PFSK-1 (cell line): ENCODE data around the gene MAFB.

Experiments
- FOXP2 ChIP-seq: optimal IDR thresholded peaks from 2 replicates; pipeline ENCODE3; 2011; ENCODE audit warnings: borderline replicate concordance, control low read depth, inconsistent platforms; ENCODE audit not compliant: insufficient read depth; ENCODE audit errors: extremely low read length, extremely low read depth
- POLR2AphosphoS5 ChIP-seq: IDR thresholded peaks from 2 replicates; pipeline ENCODE4 v1.6.1; 2012; ENCODE audit warnings: low read depth, mild to moderate bottlenecking, control low read depth, low read length, moderate library complexity
- SIN3A ChIP-seq: IDR thresholded peaks from 2 replicates; pipeline ENCODE4 v1.6.1; 2012; ENCODE audit warnings: mild to moderate bottlenecking, low read length, moderate library complexity, borderline replicate concordance; ENCODE audit not compliant: insufficient read depth
- TAF1 ChIP-seq: IDR thresholded peaks from 2 replicates; pipeline ENCODE4 v1.6.1; 2012; ENCODE audit warnings: low read length, control low read depth, borderline replicate concordance; ENCODE audit not compliant: insufficient read depth
- TF ChIP-seq, protein P1 (sequence below), 2 experiments: IDR thresholded peaks; 2 replicates each; pipeline versions ENCODE4 v1.6.1 to v1.8.0; 2011 to 2012; ENCODE audit warnings: low read depth in 2 of 2, low read length in 2 of 2, control low read depth in 1 of 2, inconsistent platforms in 1 of 2, mild to moderate bottlenecking in 1 of 2, moderate library complexity in 1 of 2; ENCODE audit not compliant: insufficient read depth in 1 of 2

DNA sequence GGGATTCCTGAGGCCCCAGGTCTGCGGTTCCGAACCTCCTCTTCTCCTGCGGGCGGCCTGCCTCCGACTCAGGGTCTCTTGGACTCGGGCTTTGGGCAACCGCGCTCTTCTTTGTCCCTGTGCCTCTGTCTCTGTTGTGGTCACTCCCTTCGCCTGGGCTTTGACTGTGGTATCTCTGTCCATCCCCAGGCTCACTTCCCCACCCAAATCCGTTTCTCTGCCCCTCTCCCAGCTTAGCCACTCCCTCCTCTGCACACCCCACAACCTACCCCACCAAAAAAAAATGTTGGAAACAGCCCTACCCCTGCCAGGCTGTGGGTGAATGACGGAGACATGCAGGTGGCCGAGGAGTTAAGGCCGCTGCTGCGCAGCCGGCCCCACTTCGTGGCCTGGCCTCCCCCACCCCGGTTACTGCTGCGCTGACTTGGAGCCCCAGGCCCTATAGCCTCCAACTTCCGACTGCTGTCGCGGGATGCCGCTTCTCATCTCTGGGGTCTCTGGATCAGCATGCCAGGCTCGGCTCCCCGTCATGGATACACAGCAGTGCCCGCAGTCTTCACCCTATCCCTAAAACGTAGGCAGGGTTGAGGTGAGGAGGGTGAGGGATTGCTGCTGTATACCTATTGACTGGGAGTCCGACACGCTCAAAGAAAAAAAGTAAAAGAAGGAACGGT, 2.7 kb upstream of the MAFB start:
- TF ChIP-seq TAF1 (no peak), POLR2AphosphoS5 (no peak), SIN3A (no peak), FOXP2 (no peak)
- TF ChIP-seq, protein P1, sequence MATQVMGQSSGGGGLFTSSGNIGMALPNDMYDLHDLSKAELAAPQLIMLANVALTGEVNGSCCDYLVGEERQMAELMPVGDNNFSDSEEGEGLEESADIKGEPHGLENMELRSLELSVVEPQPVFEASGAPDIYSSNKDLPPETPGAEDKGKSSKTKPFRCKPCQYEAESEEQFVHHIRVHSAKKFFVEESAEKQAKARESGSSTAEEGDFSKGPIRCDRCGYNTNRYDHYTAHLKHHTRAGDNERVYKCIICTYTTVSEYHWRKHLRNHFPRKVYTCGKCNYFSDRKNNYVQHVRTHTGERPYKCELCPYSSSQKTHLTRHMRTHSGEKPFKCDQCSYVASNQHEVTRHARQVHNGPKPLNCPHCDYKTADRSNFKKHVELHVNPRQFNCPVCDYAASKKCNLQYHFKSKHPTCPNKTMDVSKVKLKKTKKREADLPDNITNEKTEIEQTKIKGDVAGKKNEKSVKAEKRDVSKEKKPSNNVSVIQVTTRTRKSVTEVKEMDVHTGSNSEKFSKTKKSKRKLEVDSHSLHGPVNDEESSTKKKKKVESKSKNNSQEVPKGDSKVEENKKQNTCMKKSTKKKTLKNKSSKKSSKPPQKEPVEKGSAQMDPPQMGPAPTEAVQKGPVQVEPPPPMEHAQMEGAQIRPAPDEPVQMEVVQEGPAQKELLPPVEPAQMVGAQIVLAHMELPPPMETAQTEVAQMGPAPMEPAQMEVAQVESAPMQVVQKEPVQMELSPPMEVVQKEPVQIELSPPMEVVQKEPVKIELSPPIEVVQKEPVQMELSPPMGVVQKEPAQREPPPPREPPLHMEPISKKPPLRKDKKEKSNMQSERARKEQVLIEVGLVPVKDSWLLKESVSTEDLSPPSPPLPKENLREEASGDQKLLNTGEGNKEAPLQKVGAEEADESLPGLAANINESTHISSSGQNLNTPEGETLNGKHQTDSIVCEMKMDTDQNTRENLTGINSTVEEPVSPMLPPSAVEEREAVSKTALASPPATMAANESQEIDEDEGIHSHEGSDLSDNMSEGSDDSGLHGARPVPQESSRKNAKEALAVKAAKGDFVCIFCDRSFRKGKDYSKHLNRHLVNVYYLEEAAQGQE (IDR thresholded peaks at IDR 0.05; ENCODE audit: insufficient read depth in 1 of 2, low read depth in 2 of 2, low read length in 2 of 2), result no peak
